Endometrial microvascular endothelial cells (primary cell): ENCODE measurements around the gene ADGRL4. TPM values are rescaled to one million over a fixed set of nuclear protein-coding genes. Genes with fewer than 3 reads are reported as not detected.

Experiments used
- in situ Hi-C: cut with HindIII; loops from 2 replicates; pipeline ENCODE4 v1.10.0; 2017; ENCODE audit warnings: low sequenced_read_pairs, low pct_unique_long_range_greater_than_20kb; ENCODE audit errors: inconsistent ontology term
- total RNA-seq: library from RNA; depleted of rRNA; stranded (reverse); fragments of >200 nt; gene quantifications from one replicate; pipeline ENCODE4 v1.2.3, GENCODE V29; 2015; ENCODE audit errors: inconsistent ontology term

Gene ADGRL4
- total RNA-seq, 1 donor from 2014 or later: 200 TPM

- in situ Hi-C loops: no loop called here
These were observed 152.0 kb downstream of the ADGRL4 start for GRCh38 chr1:78854556-78854955.

GRCh38 chr1:78843546-78843945 lies 163.0 kb downstream of the ADGRL4 start:
- in situ Hi-C loops: no loop called here

- in situ Hi-C loops: no loop called here
These were observed 163.4 kb downstream of the ADGRL4 start for GRCh38 chr1:78843111-78843510.

- in situ Hi-C loops: no loop called here
These were observed 165.9 kb downstream of the ADGRL4 start for GRCh38 chr1:78840453-78841271.
